Stimulated activated CD8-positive, alpha-beta memory T cell treated with anti-CD3 and anti-CD28 coated beads, Interleukin-12 subunit alpha, Interleukin-12 subunit beta, amount 100 ng/mL, for 24 hours (primary cell): ENCODE data around the gene ZNF35.
"Not testable (repeated sequence)": the region's sequence is repeated elsewhere in the genome, so short reads cannot be mapped to it uniquely, and the experiment has no call there.

Source experiments
- DNase-seq: peaks from one replicate; pipeline ENCODE4 v3.0.0-alpha.2; 2020; ENCODE audit errors: extremely low read depth

ZNF35 gene

GRCh38 chr3:44648564-44649229, at the start of gene ZNF35:
Gene ZNF35 (plus strand): TSS chr3:44648732. CDS start chr3:44651068, 2,336 bp downstream.
- no peak for DNase-seq

DNA sequence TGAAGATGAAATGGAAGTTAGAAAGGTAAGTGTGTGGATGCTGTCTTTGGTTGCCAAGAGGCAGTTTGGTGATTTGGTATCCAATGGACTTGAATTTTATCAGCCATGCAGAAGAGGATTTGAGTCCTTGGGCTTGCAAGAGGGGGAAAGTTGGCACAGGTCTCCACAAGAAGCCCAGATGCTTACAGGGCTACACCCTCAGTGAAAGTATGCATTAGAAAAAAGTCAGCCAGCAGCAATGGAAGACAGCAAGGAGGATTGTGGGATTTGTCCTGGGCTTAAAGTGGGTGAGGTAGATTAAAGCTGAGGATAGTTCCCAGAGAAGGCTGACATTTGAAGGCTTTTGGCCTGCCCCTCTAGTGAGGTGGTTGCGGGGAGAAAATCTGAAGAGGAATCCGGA, 46.8 kb upstream of the ZNF35 start:
- no peak for DNase-seq

DNA sequence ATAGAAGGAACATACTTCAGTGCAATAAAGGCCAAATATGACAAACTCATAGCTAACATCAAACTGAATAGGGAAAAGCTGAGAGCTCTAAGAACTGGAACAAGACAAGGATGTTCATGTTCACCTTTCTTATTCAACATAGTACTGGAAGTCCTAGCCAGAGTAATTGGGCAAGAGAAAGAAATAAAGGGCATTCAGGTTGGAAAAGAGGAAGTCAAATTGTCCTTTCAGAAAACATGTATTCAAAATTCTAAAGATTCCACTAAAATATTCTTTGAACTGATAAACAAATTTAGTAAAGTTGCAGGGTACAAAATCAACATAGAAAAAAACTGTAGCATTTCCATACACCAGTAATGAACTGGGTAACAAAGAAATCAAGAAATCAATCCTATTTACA, 35.9 kb upstream of the ZNF35 start:
- DNase-seq, result no peak

GRCh38 chr3:44624749-44625480, 23.6 kb upstream of the ZNF35 start, which contains the start of gene ZNF197:
Gene ZNF197 (plus strand): TSS chr3:44625036. CDS start chr3:44629155, 4,119 bp downstream.
- peak; percentile 35 for DNase-seq

- no peak for DNase-seq
Measured at GRCh38 chr3:44628716-44629115, 19.8 kb upstream of the ZNF35 start.

- DNase-seq, result no peak
Measured at GRCh38 chr3:44632193-44632592, 16.3 kb upstream of the ZNF35 start.

GRCh38 chr3:44642337-44642736, 6.2 kb upstream of the ZNF35 start:
- DNase-seq, result no peak

- DNase-seq, result no peak
Measured at GRCh38 chr3:44643024-44643423, 5.5 kb upstream of the ZNF35 start.

- no peak for DNase-seq
Measured at GRCh38 chr3:44647771-44648170, 761 bp upstream of the ZNF35 start.

- no peak for DNase-seq
Measured at GRCh38 chr3:44649709-44650108, 1.2 kb downstream of the ZNF35 start.

GRCh38 chr3:44654039-44654438, 5.5 kb downstream of the ZNF35 start:
- DNase-seq, result no peak

- DNase-seq, result no peak
Measured at GRCh38 chr3:44659015-44659414, 10.5 kb downstream of the ZNF35 start.

- no peak for DNase-seq
Measured at GRCh38 chr3:44659434-44659833, 10.9 kb downstream of the ZNF35 start.

DNA sequence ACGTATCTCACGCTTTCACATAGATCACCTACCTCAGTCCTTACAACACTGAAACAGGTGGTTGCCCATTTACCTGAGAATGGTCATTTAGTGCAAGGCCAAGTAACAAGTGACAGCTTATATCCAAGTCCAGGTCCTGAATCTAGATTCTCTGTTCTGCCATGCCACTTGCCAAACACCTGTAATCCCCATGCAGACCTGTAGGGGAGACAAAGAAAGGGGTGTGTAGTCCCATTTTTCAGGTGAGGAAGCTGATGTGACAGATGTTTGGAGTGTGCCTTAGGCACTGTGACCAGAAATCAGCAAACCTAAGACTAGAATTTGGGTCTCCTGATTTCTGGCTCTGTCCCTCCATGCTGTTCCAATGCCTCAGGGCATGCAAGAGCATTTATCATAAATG, 12.7 kb downstream of the ZNF35 start:
- no peak for DNase-seq

DNA sequence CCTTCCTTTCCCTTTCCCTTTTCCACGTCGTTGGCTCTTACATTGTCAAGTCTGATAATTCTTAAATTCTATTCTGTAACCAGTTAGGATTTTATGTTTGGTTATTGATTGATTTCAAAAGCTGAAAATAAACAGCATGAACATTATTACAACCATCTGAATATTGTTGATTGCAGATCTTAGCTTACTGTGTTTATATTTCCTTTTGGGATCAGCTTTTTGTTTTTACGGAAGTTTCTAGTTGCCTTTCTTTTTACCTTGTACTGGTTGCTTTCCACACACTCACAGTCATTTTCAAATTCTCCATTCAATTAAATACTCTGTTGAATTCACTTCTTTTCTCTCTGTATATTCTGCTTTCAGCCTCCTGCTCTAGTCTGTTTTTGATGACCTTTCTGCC, 16.6 kb downstream of the ZNF35 start:
- DNase-seq, result no peak

- no peak for DNase-seq
Measured at GRCh38 chr3:44666346-44666745, 17.8 kb downstream of the ZNF35 start.

- no peak for DNase-seq
Measured at GRCh38 chr3:44669760-44670159, 21.2 kb downstream of the ZNF35 start.

GRCh38 chr3:44673466-44673865, 24.9 kb downstream of the ZNF35 start:
- not testable (repeated sequence) for DNase-seq

DNA sequence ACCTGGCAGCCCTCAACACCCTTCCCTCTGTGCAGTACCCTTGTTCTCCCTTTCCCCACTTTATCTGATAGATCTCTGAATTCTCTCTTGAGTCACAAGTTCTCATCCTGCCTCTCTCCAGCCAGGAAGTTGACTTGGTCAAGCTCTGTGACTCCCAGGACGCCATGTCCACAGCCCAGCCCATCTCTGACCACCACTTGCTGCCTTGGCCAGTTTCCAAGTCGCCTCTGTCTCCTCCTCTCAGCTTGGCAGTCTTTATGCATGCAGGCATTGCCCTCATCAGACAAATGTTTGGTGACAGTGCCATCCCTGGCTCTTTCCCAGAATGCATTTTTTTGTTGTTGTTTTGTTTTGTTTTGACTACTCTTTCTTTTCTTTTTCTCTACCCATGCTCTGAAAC, 25.7 kb downstream of the ZNF35 start:
- DNase-seq, result no peak

DNA sequence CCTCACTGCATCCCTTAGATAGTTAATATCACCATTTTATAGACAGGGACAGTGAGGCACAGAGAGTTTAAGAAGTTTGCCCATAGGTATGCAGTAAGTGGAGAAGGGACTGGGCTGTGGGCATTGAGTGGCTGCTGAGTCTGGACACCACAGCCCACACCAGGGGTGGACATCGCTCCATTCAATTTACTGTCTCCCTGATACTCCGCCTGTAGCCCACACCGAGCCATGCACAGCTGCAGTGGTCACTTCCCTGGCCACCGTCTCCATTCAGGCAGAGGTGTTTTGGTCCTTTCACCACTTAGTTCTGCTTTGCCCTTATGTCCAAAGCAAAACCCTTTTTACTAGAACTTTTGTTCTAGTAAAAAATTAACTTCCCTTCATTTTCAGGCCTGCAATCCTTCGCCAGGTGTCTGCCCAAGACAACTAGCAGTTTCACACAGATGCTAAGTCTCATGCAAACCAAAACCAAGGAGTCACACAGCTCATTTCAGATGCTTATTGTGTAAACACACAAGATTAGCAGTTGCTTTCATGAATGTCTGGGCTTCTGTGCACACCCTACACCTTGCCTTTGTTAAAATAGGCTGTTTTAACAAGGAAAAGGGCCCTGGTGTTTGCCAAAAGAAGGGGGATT, 30.1 kb downstream of the ZNF35 start:
- DNase-seq, result no peak

- DNase-seq, result no peak
Measured at GRCh38 chr3:44680921-44681455, 32.5 kb downstream of the ZNF35 start.

DNA sequence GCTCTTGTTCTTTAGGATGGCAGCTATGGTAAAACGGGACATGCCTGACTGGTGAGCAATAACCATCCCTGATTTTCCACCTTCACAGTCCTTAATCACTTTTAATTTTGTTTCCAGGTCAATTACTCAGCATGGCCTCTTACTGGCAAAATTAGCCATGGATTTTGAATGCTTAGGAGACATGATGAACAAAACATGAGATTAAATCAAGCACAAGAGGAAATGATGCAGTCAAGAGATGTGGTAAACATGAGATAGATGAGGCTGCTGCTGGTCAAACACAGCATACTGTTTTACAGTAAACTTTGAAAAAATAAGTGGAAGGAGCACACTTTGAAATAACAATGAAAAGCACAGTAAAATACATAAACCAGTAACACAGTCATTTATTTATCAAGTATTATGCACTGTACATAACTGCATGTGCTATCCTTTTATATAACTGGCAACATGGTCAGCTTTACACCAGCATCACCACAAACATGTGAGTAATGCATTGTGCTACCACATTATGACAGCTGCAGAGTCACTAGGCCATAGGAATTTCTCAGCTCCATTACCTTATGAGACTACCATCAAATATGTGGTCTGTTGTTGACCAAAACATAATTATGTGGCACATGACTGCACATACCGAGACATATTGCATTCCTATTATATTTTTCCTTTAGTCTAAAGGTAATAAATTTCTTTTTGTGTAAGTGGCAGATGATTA, 33.8 kb downstream of the ZNF35 start:
- no peak for DNase-seq
